Hepatocyte (in vitro differentiated cells): ENCODE measurements around the gene HS3ST5.

Experiments used
- EZH2 ChIP-seq: fragments of 200-600 bp; sonication (generic); IDR thresholded peaks from 2 replicates; pipeline ENCODE4 v1.6.1; 2016; ENCODE audit warnings: antibody characterized with exemption, mild to moderate bottlenecking, borderline replicate concordance
- TF ChIP-seq, protein P1 (sequence below): fragments of 200-600 bp; sonication (generic); IDR thresholded peaks from 2 replicates; pipeline ENCODE4 v1.5.1; 2016; ENCODE audit warnings: antibody characterized with exemption, mild to moderate bottlenecking; ENCODE audit not compliant: poor library complexity

- TF ChIP-seq, protein P1, sequence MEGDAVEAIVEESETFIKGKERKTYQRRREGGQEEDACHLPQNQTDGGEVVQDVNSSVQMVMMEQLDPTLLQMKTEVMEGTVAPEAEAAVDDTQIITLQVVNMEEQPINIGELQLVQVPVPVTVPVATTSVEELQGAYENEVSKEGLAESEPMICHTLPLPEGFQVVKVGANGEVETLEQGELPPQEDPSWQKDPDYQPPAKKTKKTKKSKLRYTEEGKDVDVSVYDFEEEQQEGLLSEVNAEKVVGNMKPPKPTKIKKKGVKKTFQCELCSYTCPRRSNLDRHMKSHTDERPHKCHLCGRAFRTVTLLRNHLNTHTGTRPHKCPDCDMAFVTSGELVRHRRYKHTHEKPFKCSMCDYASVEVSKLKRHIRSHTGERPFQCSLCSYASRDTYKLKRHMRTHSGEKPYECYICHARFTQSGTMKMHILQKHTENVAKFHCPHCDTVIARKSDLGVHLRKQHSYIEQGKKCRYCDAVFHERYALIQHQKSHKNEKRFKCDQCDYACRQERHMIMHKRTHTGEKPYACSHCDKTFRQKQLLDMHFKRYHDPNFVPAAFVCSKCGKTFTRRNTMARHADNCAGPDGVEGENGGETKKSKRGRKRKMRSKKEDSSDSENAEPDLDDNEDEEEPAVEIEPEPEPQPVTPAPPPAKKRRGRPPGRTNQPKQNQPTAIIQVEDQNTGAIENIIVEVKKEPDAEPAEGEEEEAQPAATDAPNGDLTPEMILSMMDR, result no peak
- no peak for TF ChIP-seq EZH2
Observed at GRCh38 chr6:114297135-114297534, 45.7 kb downstream of the HS3ST5 start.
